Astrocyte (in vitro differentiated cells and primary cell): ENCODE results near the gene SUSD4.

Experiments used
- EZH2 ChIP-seq: IDR thresholded peaks from 2 replicates; pipeline ENCODE4 v1.6.1; 2012; ENCODE audit warnings: mild to moderate bottlenecking, low read length, inconsistent platforms; ENCODE audit not compliant: insufficient read depth
- TF ChIP-seq, protein P1 (sequence below): IDR thresholded peaks from 2 replicates; pipeline ENCODE4 v1.5.1; 2011; ENCODE audit warnings: low read depth, mild to moderate bottlenecking, inconsistent platforms, low read length, moderate library complexity; ENCODE audit not compliant: insufficient read depth

DNA sequence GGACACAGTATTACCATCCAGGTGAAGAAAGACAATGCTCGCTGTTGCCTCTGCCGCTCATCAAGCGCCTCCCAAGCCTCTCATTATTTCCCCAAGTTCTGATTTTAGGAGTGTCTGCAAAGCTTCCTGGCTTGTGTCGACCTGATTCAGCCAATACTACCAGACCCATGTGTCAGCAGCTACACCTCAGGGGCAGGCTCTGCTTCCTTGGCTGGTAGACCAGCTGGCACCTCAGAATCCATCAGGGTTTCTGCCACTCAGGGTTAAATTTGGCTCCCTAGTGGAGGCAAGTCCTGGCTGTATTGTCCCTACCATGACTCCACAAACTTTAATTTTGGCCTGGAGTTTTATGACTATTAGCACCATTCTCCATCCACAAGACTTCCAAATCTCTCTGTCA, 35.4 kb downstream of the SUSD4 start:
- TF ChIP-seq, protein P1, sequence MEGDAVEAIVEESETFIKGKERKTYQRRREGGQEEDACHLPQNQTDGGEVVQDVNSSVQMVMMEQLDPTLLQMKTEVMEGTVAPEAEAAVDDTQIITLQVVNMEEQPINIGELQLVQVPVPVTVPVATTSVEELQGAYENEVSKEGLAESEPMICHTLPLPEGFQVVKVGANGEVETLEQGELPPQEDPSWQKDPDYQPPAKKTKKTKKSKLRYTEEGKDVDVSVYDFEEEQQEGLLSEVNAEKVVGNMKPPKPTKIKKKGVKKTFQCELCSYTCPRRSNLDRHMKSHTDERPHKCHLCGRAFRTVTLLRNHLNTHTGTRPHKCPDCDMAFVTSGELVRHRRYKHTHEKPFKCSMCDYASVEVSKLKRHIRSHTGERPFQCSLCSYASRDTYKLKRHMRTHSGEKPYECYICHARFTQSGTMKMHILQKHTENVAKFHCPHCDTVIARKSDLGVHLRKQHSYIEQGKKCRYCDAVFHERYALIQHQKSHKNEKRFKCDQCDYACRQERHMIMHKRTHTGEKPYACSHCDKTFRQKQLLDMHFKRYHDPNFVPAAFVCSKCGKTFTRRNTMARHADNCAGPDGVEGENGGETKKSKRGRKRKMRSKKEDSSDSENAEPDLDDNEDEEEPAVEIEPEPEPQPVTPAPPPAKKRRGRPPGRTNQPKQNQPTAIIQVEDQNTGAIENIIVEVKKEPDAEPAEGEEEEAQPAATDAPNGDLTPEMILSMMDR = no peak
- TF ChIP-seq EZH2 = no peak
